Measurements from ENCODE around the gene TENM4.

TENM4 gene

GRCh38 chr11:79067352-79067679, 373.5 kb downstream of the TENM4 start:
- in situ Hi-C loops (cut with MboI; ENCODE audit: low pct_unique_long_range_greater_than_20kb, low sequenced_read_pairs, unreplicated experiment), result no loop called here
- no peak for DNase-seq (ENCODE audit: low spot score)
- no peak for TF ChIP-seq CTCF (IDR thresholded peaks at IDR 0.05; ENCODE audit: extremely low read depth, insufficient read depth, missing control alignments)

GRCh38 chr11:79066456-79067351, 374.1 kb downstream of the TENM4 start:
- no peak for TF ChIP-seq CTCF (IDR thresholded peaks at IDR 0.05; ENCODE audit: extremely low read depth, insufficient read depth, missing control alignments)
- no peak for DNase-seq (ENCODE audit: low spot score)
- in situ Hi-C loops (cut with MboI; ENCODE audit: low pct_unique_long_range_greater_than_20kb, low sequenced_read_pairs, unreplicated experiment), result no loop called here

- TF ChIP-seq CTCF (IDR thresholded peaks at IDR 0.05; ENCODE audit: extremely low read depth, insufficient read depth, missing control alignments), result peak; percentile 23
- in situ Hi-C loops (cut with MboI; ENCODE audit: low pct_unique_long_range_greater_than_20kb, low sequenced_read_pairs, unreplicated experiment), result no loop called here
- DNase-seq (ENCODE audit: low spot score), result no peak
Observed at GRCh38 chr11:79062814-79063762, 377.7 kb downstream of the TENM4 start.

GRCh38 chr11:79060081-79060953, 380.5 kb downstream of the TENM4 start:
- in situ Hi-C loops (cut with MboI; ENCODE audit: low pct_unique_long_range_greater_than_20kb, low sequenced_read_pairs, unreplicated experiment), result no loop called here
- no peak for TF ChIP-seq CTCF (IDR thresholded peaks at IDR 0.05; ENCODE audit: extremely low read depth, insufficient read depth, missing control alignments)
- no peak for DNase-seq (ENCODE audit: low spot score)

- TF ChIP-seq CTCF (IDR thresholded peaks at IDR 0.05; ENCODE audit: extremely low read depth, insufficient read depth, missing control alignments), result no peak
- in situ Hi-C loops (cut with MboI; ENCODE audit: low pct_unique_long_range_greater_than_20kb, low sequenced_read_pairs, unreplicated experiment), result no loop called here
- DNase-seq (ENCODE audit: low spot score), result no peak
Observed at GRCh38 chr11:79059141-79059540, 381.7 kb downstream of the TENM4 start.
